Measurements from ENCODE around the gene CHCHD6.

CHCHD6 gene

DNA sequence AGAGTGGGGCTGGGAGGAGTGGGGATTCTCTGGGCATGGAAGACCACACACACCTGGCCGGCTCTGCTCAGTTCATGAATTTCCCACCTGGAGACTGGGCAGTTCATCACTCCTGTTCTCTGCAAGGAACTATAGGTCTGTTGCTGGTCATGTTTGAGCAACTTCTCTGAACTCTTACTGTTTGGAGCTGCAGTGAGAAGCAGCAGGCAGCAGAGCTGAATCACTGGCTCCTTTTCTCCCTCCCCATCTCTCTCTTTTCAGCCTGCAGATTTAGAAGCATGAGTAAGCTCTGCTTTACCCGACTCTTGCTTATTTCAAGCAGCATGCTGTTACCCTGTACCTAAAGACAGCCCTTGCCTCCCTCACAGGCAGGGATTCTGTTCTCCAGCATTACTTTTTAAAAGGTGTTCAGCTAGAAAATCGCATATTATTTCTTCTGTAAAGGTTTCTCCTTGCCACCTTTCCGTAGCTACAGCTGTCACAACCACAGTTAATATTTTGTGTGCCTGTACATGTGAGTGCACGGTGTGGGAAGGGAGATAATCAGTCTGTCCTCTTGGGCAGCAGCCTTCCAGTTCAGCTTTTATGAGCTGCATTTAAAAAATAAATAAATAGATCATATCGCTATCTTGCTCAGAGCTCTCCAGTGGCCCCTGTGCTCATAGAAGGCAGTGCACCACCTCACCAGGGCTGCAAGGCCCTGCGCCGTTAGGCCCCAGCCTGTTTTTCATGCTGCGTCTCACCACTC lies 131.6 kb downstream of the CHCHD6 start:
- H3K36me3 ChIP-seq (ENCODE audit: control insufficient read depth, insufficient read depth, low read length), result no peaks in the 10 kb centered on the region
- no peaks in the 10 kb centered on the region for H3K9me3 ChIP-seq (ENCODE audit: control insufficient read depth, low read length)
- H3K4me1 ChIP-seq (ENCODE audit: control insufficient read depth, insufficient read depth, low read length, poor library complexity, severe bottlenecking), result no peaks in the 10 kb centered on the region
- no peaks in the 10 kb centered on the region for H3K27me3 ChIP-seq (replicated peaks; ENCODE audit: control insufficient read depth, insufficient read depth, low read length, poor library complexity, severe bottlenecking)
- H3K27ac ChIP-seq (ENCODE audit: insufficient read depth, low read length, poor library complexity, severe bottlenecking), result no peak overlapping the region
- DNase-seq, result no peak
- H3K4me3 ChIP-seq (ENCODE audit: insufficient read depth, low read depth, low read length, poor library complexity, severe bottlenecking), result no peak overlapping the region

DNA sequence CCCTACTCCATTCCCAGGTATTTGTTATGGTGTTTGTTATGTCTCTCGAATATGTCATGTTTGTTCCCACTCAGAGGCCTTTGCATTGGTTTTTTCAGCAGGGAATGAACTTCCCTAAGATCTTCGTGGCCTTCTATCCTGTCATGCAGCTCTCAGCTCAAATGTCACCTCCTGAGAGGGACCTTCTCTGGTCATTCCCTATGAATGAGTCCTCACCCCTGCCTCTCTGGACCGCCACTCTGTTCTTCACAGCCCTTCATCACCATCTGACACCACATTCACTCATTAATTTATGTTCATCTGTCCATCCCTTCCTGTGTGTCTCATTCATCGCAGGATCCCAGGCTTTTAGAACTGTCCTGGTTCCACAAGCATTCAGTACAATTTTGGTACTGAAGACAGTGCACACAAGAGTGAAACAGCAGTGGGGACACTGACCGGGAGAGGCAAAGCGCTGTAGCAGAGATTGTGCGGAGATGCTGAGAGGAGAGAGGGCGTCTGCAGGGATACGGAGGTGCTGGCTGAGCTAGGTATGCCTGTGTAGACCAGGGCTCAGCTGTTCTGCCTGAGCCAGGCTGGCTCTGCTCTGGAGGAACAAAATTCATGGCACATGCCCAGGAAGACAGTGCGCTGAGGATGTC lies 132.3 kb downstream of the CHCHD6 start:
- H3K27me3 ChIP-seq (replicated peaks; ENCODE audit: control insufficient read depth, insufficient read depth, low read length, poor library complexity, severe bottlenecking), result no peaks in the 10 kb centered on the region
- no peak overlapping the region for H3K4me3 ChIP-seq (ENCODE audit: insufficient read depth, low read depth, low read length, poor library complexity, severe bottlenecking)
- H3K9me3 ChIP-seq (ENCODE audit: control insufficient read depth, low read length), result no peaks in the 10 kb centered on the region
- no peak for DNase-seq
- no peaks in the 10 kb centered on the region for H3K36me3 ChIP-seq (ENCODE audit: control insufficient read depth, insufficient read depth, low read length)
- no peak overlapping the region for H3K27ac ChIP-seq (ENCODE audit: insufficient read depth, low read length, poor library complexity, severe bottlenecking)
- no peaks in the 10 kb centered on the region for H3K4me1 ChIP-seq (ENCODE audit: control insufficient read depth, insufficient read depth, low read length, poor library complexity, severe bottlenecking)

DNA sequence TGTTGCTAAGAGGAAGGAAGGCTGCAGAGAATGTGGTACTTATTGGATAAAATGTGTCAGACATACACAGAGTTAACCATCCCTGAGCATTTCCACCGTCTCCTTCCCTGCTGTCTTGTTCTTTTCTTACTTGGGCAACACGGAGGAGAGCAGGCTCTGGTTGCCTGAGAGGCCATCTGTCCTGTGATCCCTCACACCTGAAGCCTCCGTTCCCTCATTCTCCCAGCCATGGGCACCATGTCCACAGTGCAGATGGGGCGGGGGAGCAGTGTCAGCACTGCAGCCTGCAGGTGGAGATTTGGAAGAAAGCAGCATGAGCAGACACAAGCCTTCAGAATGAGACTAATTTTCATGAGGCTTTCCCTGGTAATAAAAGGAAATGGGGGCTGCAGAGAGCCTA lies 133.7 kb downstream of the CHCHD6 start:
- no peaks in the 10 kb centered on the region for H3K27me3 ChIP-seq (replicated peaks; ENCODE audit: control insufficient read depth, insufficient read depth, low read length, poor library complexity, severe bottlenecking)

DNA sequence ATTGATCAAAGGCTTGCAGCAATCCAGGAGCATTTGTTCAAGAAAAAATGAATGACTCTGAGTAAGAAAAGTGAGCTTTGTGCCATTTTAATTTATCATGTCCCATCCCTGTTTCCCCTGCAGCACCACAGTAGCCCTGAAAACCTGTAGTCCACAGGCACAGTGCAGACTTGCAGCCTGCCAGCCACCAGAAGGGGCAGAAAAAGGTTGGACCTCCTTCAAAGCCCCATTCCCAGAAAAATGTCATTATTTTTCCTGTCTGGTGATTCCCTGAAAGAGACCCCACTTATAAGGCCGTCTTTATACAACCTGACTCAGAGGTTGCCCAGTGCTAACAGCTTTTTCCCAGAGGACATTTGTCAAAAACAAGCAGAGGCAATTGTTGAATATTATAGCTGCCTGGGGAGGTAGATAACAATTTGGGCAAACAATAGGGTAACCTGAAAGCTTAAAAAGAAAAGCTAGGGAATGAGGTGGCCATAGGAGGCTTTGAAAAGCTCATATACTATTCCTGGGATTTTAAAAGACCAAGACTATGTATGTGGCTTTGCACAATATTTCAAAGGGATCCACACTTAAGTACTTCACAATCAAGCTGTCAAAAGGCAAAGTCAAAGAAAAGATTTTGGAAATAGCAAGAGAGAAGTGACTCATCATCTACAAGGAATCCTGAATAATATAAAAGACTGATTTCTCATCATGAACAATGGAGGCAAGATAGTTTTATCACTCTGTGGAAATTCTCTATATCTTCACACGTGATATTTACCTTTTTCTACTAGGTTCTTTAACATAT lies 142.1 kb downstream of the CHCHD6 start:
- no peaks in the 10 kb centered on the region for H3K36me3 ChIP-seq (ENCODE audit: control insufficient read depth, insufficient read depth, low read length)
- H3K9me3 ChIP-seq (ENCODE audit: control insufficient read depth, low read length), result no peaks in the 10 kb centered on the region
- no peak for DNase-seq
- H3K4me3 ChIP-seq (ENCODE audit: insufficient read depth, low read depth, low read length, poor library complexity, severe bottlenecking), result no peak overlapping the region
- no peaks in the 10 kb centered on the region for H3K27me3 ChIP-seq (replicated peaks; ENCODE audit: control insufficient read depth, insufficient read depth, low read length, poor library complexity, severe bottlenecking)
- no peak overlapping the region for H3K27ac ChIP-seq (ENCODE audit: insufficient read depth, low read length, poor library complexity, severe bottlenecking)
- no peaks in the 10 kb centered on the region for H3K4me1 ChIP-seq (ENCODE audit: control insufficient read depth, insufficient read depth, low read length, poor library complexity, severe bottlenecking)

More for the DNA sequence above, 133.7 kb downstream of the CHCHD6 start:
- no peaks in the 10 kb centered on the region for H3K9me3 ChIP-seq (ENCODE audit: control insufficient read depth, low read length)
- H3K4me1 ChIP-seq (ENCODE audit: control insufficient read depth, insufficient read depth, low read length, poor library complexity, severe bottlenecking), result no peaks in the 10 kb centered on the region
- H3K4me3 ChIP-seq (ENCODE audit: insufficient read depth, low read depth, low read length, poor library complexity, severe bottlenecking), result no peak overlapping the region
- H3K36me3 ChIP-seq (ENCODE audit: control insufficient read depth, insufficient read depth, low read length), result no peaks in the 10 kb centered on the region
- H3K27ac ChIP-seq (ENCODE audit: insufficient read depth, low read length, poor library complexity, severe bottlenecking), result no peak overlapping the region
- no peak for DNase-seq

DNA sequence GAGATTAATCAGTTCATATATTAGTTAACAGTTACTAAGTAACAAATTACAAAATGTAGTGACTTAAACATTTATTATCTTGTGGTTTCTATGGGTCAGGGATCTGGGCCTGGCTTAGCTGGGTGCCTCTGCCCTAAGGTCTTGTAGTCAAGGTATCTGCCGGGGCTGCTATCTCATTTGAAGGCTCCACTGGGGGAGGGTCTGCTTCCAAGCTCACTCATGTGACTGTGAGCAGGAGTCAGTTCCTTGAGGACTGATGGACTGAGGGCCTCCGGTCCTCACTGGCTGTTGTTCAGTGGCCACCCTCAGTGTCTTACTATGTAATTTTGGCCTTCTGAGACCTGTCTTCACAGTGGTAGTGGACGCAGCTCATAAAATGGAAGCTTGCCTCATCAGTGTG lies 143.0 kb downstream of the CHCHD6 start:
- Histone ChIP-seq H3K9me3 (ENCODE audit: control insufficient read depth, low read length) (no peaks in the 10 kb centered on the region), H3K36me3 (ENCODE audit: control insufficient read depth, insufficient read depth, low read length) (peaks cover under 1% of the 10 kb centered on the region), H3K27me3 (replicated peaks; ENCODE audit: control insufficient read depth, insufficient read depth, low read length, poor library complexity, severe bottlenecking) (no peaks in the 10 kb centered on the region), H3K4me1 (ENCODE audit: control insufficient read depth, insufficient read depth, low read length, poor library complexity, severe bottlenecking) (no peaks in the 10 kb centered on the region), H3K4me3 (ENCODE audit: insufficient read depth, low read depth, low read length, poor library complexity, severe bottlenecking) (no peak overlapping the region), H3K27ac (ENCODE audit: insufficient read depth, low read length, poor library complexity, severe bottlenecking) (no peak overlapping the region)
- DNase-seq, result no peak

DNA sequence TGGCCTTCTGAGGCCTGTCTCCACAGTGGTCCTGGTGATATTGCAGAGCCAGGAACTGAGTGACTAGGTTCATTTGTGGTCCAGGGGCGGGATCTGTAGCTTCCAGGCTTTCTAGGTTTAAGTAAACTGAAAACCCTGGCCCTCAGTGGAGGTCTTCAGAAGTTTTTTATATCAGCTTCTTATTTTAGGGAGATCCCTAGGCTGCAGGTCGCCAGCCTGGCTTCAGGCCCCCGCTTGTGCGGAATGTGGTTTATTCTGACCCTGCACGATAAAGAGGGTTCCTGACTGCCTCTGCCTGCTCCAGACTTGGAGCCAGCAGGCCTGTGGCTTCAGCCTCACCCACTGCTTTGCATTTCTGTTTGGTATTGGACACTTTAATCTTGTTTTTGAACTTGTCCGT lies 145.0 kb downstream of the CHCHD6 start:
- H3K9me3 ChIP-seq (ENCODE audit: control insufficient read depth, low read length), result no peaks in the 10 kb centered on the region
- H3K36me3 ChIP-seq (ENCODE audit: control insufficient read depth, insufficient read depth, low read length), result peaks cover 5% of the 10 kb centered on the region
- no peaks in the 10 kb centered on the region for H3K27me3 ChIP-seq (replicated peaks; ENCODE audit: control insufficient read depth, insufficient read depth, low read length, poor library complexity, severe bottlenecking)
- no peaks in the 10 kb centered on the region for H3K4me1 ChIP-seq (ENCODE audit: control insufficient read depth, insufficient read depth, low read length, poor library complexity, severe bottlenecking)
- DNase-seq, result no peak
- no peak overlapping the region for H3K27ac ChIP-seq (ENCODE audit: insufficient read depth, low read length, poor library complexity, severe bottlenecking)
- H3K4me3 ChIP-seq (ENCODE audit: insufficient read depth, low read depth, low read length, poor library complexity, severe bottlenecking), result no peak overlapping the region

DNA sequence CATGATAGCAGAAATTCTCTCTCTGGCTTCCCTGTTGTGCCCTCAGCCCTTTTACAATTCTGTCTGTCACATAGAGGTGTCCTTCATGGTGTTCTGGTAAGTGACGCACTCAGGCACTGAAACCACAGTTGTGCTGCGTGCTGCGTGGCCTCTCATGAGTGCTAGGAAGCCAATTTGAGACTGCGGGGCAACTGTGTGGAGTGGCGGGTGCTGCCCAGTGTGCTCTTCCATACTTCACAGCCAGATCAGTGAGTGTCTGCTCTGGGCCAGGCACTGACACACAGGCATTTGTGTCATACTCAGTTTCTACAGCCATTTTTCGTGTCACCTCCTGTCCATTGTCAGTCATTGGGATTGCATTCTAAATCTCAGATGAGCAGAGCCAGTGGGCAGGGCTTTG lies 145.7 kb downstream of the CHCHD6 start:
- Histone ChIP-seq H3K27ac (ENCODE audit: insufficient read depth, low read length, poor library complexity, severe bottlenecking) (no peak overlapping the region), H3K4me1 (ENCODE audit: control insufficient read depth, insufficient read depth, low read length, poor library complexity, severe bottlenecking) (no peaks in the 10 kb centered on the region), H3K9me3 (ENCODE audit: control insufficient read depth, low read length) (no peaks in the 10 kb centered on the region), H3K4me3 (ENCODE audit: insufficient read depth, low read depth, low read length, poor library complexity, severe bottlenecking) (no peak overlapping the region), H3K27me3 (replicated peaks; ENCODE audit: control insufficient read depth, insufficient read depth, low read length, poor library complexity, severe bottlenecking) (no peaks in the 10 kb centered on the region), H3K36me3 (ENCODE audit: control insufficient read depth, insufficient read depth, low read length) (peaks cover 5% of the 10 kb centered on the region)
- DNase-seq, result no peak

DNA sequence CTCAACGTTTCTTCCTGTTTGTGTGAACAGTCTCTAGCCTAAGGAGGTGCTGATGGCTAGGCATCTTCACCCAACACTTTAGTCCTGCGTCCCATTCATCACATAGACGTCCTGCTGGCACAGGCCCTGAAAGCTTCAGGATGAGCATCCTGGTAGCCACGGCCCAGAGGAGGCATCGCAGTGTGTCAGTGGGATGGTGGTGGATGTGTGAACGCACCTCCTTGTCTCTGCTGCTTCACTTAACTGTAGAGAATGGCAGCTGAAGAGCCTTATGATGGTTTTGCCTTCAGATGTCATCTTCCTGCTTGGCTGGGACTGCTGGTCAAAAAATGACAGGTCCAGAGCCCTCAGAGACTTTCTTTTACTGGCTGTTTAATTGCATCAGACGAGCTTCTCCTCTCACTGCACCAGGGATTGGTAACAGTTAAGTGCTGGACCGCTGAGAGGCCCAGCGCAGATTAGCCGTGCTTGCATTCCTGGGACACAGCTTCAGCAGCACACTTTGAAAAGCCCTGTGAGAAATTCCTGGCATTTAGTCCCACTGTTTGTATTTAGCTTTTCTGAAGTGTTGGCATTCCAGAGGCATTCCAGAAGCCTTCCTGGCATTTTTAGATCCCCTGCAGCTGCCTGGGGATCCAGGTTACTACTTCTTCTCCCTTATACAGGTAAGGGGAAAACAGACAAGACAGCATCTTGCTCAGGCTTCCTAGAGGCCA lies 146.5 kb downstream of the CHCHD6 start:
- Histone ChIP-seq H3K9me3 (ENCODE audit: control insufficient read depth, low read length) (no peaks in the 10 kb centered on the region), H3K4me3 (ENCODE audit: insufficient read depth, low read depth, low read length, poor library complexity, severe bottlenecking) (no peak overlapping the region), H3K4me1 (ENCODE audit: control insufficient read depth, insufficient read depth, low read length, poor library complexity, severe bottlenecking) (no peaks in the 10 kb centered on the region), H3K36me3 (ENCODE audit: control insufficient read depth, insufficient read depth, low read length) (peaks cover 5% of the 10 kb centered on the region), H3K27me3 (replicated peaks; ENCODE audit: control insufficient read depth, insufficient read depth, low read length, poor library complexity, severe bottlenecking) (no peaks in the 10 kb centered on the region), H3K27ac (ENCODE audit: insufficient read depth, low read length, poor library complexity, severe bottlenecking) (no peak overlapping the region)
- no peak for DNase-seq

DNA sequence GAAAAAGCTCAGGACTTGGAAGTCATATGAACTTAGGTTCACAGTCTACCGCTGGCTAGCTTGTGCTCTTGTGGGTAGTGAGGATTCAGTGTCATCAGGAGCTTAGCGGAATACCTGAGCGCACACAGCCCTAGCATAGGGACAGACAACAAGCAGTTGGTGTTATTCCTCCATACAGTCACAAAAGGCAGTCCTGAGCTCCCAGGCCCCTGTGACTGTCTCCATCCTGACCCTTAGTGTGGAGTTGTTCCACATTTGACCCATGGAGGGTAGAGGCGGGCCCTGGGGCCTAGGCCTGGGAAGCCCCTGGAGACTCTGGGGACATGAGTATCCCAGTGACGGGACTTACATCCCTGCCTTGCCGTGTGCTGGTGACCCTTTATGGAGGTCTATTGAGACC lies 147.3 kb downstream of the CHCHD6 start:
- no peak overlapping the region for H3K27ac ChIP-seq (ENCODE audit: insufficient read depth, low read length, poor library complexity, severe bottlenecking)
- no peaks in the 10 kb centered on the region for H3K9me3 ChIP-seq (ENCODE audit: control insufficient read depth, low read length)
- no peaks in the 10 kb centered on the region for H3K27me3 ChIP-seq (replicated peaks; ENCODE audit: control insufficient read depth, insufficient read depth, low read length, poor library complexity, severe bottlenecking)
- DNase-seq, result no peak
- H3K36me3 ChIP-seq (ENCODE audit: control insufficient read depth, insufficient read depth, low read length), result peaks cover 5% of the 10 kb centered on the region
- H3K4me3 ChIP-seq (ENCODE audit: insufficient read depth, low read depth, low read length, poor library complexity, severe bottlenecking), result no peak overlapping the region
- H3K4me1 ChIP-seq (ENCODE audit: control insufficient read depth, insufficient read depth, low read length, poor library complexity, severe bottlenecking), result no peaks in the 10 kb centered on the region

All from effector memory CD4-positive, alpha-beta T cell (primary cell).